Lung (tissue), 12 donors: ENCODE measurements around the gene SHROOM1. TPM values are rescaled to one million over a fixed set of nuclear protein-coding genes. Genes with fewer than 3 reads are reported as not detected.

Source experiments
- ATAC-seq: fragments of 200-7000 bp; cut with Tn5 transposase; one replicate; pipeline ENCODE4 v1.9.1; 2020; ENCODE audit warnings: moderate number of reproducible peaks; ENCODE audit not compliant: insufficient read depth, low FRiP score
- DNase-seq, 3 donors: peaks; one replicate each; pipeline ENCODE4 v3.0.0-alpha.2; 2013 to 2017
- H3K27ac ChIP-seq, 2 donors: one replicate each; pipeline ENCODE4 v1.5.1; 2013; ENCODE audit warnings: mild to moderate bottlenecking in 2 of 2, moderate library complexity in 2 of 2, control low read depth in 1 of 2, inconsistent platforms in 1 of 2, low read depth in 1 of 2, low read length in 1 of 2
- H3K27me3 ChIP-seq, 3 donors: one replicate each; pipeline ENCODE4 v1.5.1; 2013; ENCODE audit warnings: low read length in 2 of 3; ENCODE audit not compliant: control insufficient read depth in 3 of 3, insufficient read depth in 3 of 3
- H3K36me3 ChIP-seq, 4 donors: one replicate each; pipeline ENCODE4 v1.5.1; 2013; ENCODE audit warnings: low read length in 4 of 4, mild to moderate bottlenecking in 1 of 4, moderate library complexity in 1 of 4; ENCODE audit not compliant: control insufficient read depth in 4 of 4, insufficient read depth in 4 of 4
- H3K4me1 ChIP-seq, 5 donors: one replicate each; pipeline ENCODE4 v1.5.1; 2013; ENCODE audit warnings: low read length in 5 of 5, mild to moderate bottlenecking in 2 of 5, moderate library complexity in 1 of 5; ENCODE audit not compliant: control insufficient read depth in 5 of 5, insufficient read depth in 5 of 5
- H3K4me3 ChIP-seq: one replicate; pipeline ENCODE4 v1.5.1; 2013; ENCODE audit warnings: mild to moderate bottlenecking, control low read depth, moderate library complexity
- H3K9ac ChIP-seq, 2 donors: one replicate each; pipeline ENCODE4 v1.5.1; 2013; ENCODE audit warnings: low read length in 2 of 2, control low read depth in 1 of 2; ENCODE audit not compliant: insufficient read depth in 1 of 2
- H3K9me3 ChIP-seq, 4 donors: one replicate each; pipeline ENCODE4 v1.5.1; 2013; ENCODE audit warnings: low read length in 3 of 4, mild to moderate bottlenecking in 1 of 4, moderate library complexity in 1 of 4; ENCODE audit not compliant: control insufficient read depth in 4 of 4, insufficient read depth in 3 of 4
- CTCF ChIP-seq: IDR thresholded peaks from 2 replicates; pipeline ENCODE4 v1.5.1; 2012; ENCODE audit warnings: mild to moderate bottlenecking; ENCODE audit errors: control extremely low read depth, extremely low read depth
- WGBS, 2 donors: extraction: QIAGEN DNeasy Blood & Tissue Kit; methylation state at CpG; one replicate each; pipeline ENCODE4 v1.1.7; 2013; 5-methylcytosine and 5-hydroxymethylcytosine counted together
- polyA plus RNA-seq, 2 donors: library from polyadenylated mRNA; stranded (reverse); fragments of 200-250 nt; gene quantifications; one replicate each; pipeline ENCODE4 v1.2.1, GENCODE V29; 2013
- total RNA-seq, 2 donors: library from RNA; depleted of rRNA in 1 of 2; stranded (reverse); fragments of >200 nt in 1 of 2; gene quantifications; one replicate each; pipeline ENCODE4 v1.2.1, GENCODE V29; 2014 to 2021
- donor health status: control.
- donor health status: control.
- donor health status: Bipolar disorder and iron deficiency.
- donor health status: healthy.
- donor health status: DM: yes; HTN: yes; CAD: no.

Gene SHROOM1
- total and polyA plus RNA-seq, 4 donors, result 7.0 to 21.9 (median 11.4) TPM

GRCh38 chr5:132876020-132876759 is 45.7 kb upstream of the SHROOM1 start:
- Histone ChIP-seq H3K9me3 (no peaks in the 10 kb centered on the region), H3K27ac (peak overlapping the region in 1 of 2 donors; percentile 41), H3K4me3 (no peak overlapping the region), H3K36me3 (peaks cover 4 to 20% (median 15%) of the 10 kb centered on the region in 4 donors), H3K27me3 (no peaks in the 10 kb centered on the region), H3K9ac (no peak overlapping the region), H3K4me1 (peaks cover 0 to 11% (median 0%) of the 10 kb centered on the region in 5 donors)
- 84 to 91% methylated on average over 1 of the region's 1 CpG for WGBS, 2 donors
- no peak for TF ChIP-seq CTCF
- ATAC-seq (no peak), DNase-seq (peak in 1 of 3 donors; percentile 13)

- Histone ChIP-seq H3K4me1 (peaks cover 0 to 11% (median 0%) of the 10 kb centered on the region in 5 donors), H3K36me3 (peaks cover 6 to 13% (median 10%) of the 10 kb centered on the region in 4 donors), H3K9me3 (no peaks in the 10 kb centered on the region), H3K4me3 (no peak overlapping the region), H3K9ac (no peak overlapping the region), H3K27ac (no peak overlapping the region), H3K27me3 (no peaks in the 10 kb centered on the region)
- no peak for TF ChIP-seq CTCF
- ATAC-seq (no peak), DNase-seq (no peak)
- WGBS, 2 donors, result 94 to 96% methylated on average over 3 of the region's 3 CpGs
These were observed 43.5 kb upstream of the SHROOM1 start for GRCh38 chr5:132873930-132874271.

DNA sequence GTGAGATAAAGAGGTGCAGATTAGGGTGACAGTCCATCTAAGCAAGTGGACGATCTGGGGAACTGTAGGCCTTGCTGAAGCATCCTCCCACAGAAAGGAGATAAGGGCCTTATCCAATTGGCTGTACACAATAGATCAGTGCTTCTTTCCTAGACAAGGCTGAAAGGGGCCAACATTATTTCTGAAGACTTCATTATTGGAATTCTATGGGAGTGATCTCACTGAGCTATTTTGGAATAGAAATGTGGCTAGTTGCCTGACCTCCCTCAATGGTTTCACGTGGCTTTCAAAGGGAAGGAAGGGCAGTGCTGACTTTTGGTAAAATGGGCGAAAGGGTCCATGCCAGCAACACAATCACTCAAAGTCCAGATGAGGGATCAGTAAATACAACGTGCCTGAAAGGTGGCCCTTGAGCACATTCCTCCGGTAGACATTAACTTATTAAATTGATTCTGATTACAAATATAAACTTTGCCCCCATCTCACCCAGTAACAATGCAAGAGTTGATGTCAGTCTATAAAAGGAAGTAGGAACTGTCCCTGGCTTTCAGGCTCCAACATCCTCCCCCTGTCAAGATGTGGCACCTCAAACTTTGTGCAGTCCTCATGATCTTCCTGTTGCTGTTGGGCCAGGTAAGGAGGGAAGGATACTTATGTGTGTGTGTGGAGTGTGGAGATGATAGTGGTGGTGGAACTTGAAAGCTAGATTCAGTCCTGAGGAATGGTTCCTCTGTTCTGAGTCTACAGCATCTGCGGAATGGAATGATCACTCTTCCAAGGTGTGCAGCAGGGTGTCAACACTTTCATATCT is 42.9 kb upstream of the SHROOM1 start, which contains the start of gene LEAP2:
TSS of gene LEAP2 (plus strand) at position 550 of the 811 bp plus-strand sequence. CDS start at position 577, 27 bp downstream.
- TF ChIP-seq CTCF, result no peak
- H3K4me3 ChIP-seq, result no peak within 1 kb of the TSS
- peaks cover 0 to 11% (median 0%) of the 10 kb centered on the region in 5 donors for H3K4me1 ChIP-seq
- no peak for ATAC-seq
- peaks cover 7 to 14% (median 11%) of the 10 kb centered on the region in 4 donors for H3K36me3 ChIP-seq
- no peaks in the 10 kb centered on the region for H3K9me3 ChIP-seq
- H3K27ac ChIP-seq, result peak within 1 kb of the TSS in 1 of 2 donors; percentile 58
- DNase-seq, result peak in 1 of 3 donors; percentile 18
- 65 to 77% methylated on average over 6 of the region's 6 CpGs for WGBS, 2 donors
- H3K9ac ChIP-seq, result no peak within 1 kb of the TSS
- H3K27me3 ChIP-seq, result no peaks in the 10 kb centered on the region
